GM12891 (cell line): ENCODE data around the gene EWSR1.

Experiments used
- POLR2A ChIP-seq: IDR thresholded peaks from 2 replicates; pipeline ENCODE4 v1.6.1; 2011; ENCODE audit warnings: low read depth, low read length, control low read depth
- POLR2AphosphoS5 ChIP-seq: IDR thresholded peaks from 2 replicates; pipeline ENCODE4 v1.6.1; 2011; ENCODE audit warnings: low read depth, low read length, control low read depth
- POU2F2 ChIP-seq: IDR thresholded peaks from 2 replicates; pipeline ENCODE4 v1.6.1; 2011; ENCODE audit warnings: low read depth, mild to moderate bottlenecking, control low read depth, low read length, moderate library complexity
- SPI1 ChIP-seq: IDR thresholded peaks from 2 replicates; pipeline ENCODE4 v1.6.1; 2011; ENCODE audit warnings: low read depth, low read length, control low read depth
- TAF1 ChIP-seq: IDR thresholded peaks from 2 replicates; pipeline ENCODE4 v1.6.1; 2011; ENCODE audit warnings: low read depth, low read length, control low read depth

- no peak for TF ChIP-seq POLR2A
- no peak for TF ChIP-seq POLR2AphosphoS5
- TF ChIP-seq TAF1: no peak
- TF ChIP-seq SPI1: no peak
- TF ChIP-seq POU2F2: no peak
These were observed 15.8 kb upstream of the EWSR1 start for GRCh38 chr22:29251981-29252911.
